Mesenchymal stem cell (in vitro differentiated cells and primary cell): ENCODE results near the gene KCNS1.

Source experiments
- DNase-seq: peaks from one replicate; pipeline ENCODE4 v3.0.0-alpha.2; 2013
- H2AFZ ChIP-seq: one replicate; pipeline ENCODE4 v1.6.1; 2013; ENCODE audit warnings: low read depth, mild to moderate bottlenecking, control low read depth, inconsistent platforms, low read length, moderate library complexity
- H2AK5ac ChIP-seq: 2 replicates; pipeline ENCODE4 v1.6.1; 2013; ENCODE audit warnings: low read length, moderate library complexity, mild to moderate bottlenecking, inconsistent platforms; ENCODE audit not compliant: severe bottlenecking
- H2BK120ac ChIP-seq: one replicate; pipeline ENCODE4 v1.6.1; 2013; ENCODE audit warnings: low read depth, mild to moderate bottlenecking, inconsistent platforms, low read length, moderate library complexity
- H2BK12ac ChIP-seq, 2 experiments: one replicate each; pipeline ENCODE4 v1.6.1; 2013; ENCODE audit warnings: inconsistent platforms in 2 of 2, low read length in 2 of 2, mild to moderate bottlenecking in 2 of 2, moderate library complexity in 2 of 2, control low read depth in 1 of 2
- H2BK15ac ChIP-seq: one replicate; pipeline ENCODE4 v1.6.1; 2013; ENCODE audit warnings: mild to moderate bottlenecking, low read depth, inconsistent platforms; ENCODE audit not compliant: poor library complexity, severe bottlenecking
- H2BK5ac ChIP-seq: 2 replicates; pipeline ENCODE4 v1.6.1; 2013; ENCODE audit warnings: low read depth, mild to moderate bottlenecking, low read length, control low read depth, inconsistent platforms; ENCODE audit not compliant: poor library complexity, severe bottlenecking
- H3K14ac ChIP-seq, 2 experiments: one replicate each; pipeline ENCODE4 v1.6.1; 2013; ENCODE audit warnings: inconsistent platforms in 2 of 2, low read length in 2 of 2, control low read depth in 1 of 2, mild to moderate bottlenecking in 1 of 2, moderate library complexity in 1 of 2
- H3K18ac ChIP-seq, 2 experiments: one replicate each; pipeline ENCODE4 v1.6.1; 2013; ENCODE audit warnings: inconsistent platforms in 2 of 2, low read length in 2 of 2, control low read depth in 1 of 2, low read depth in 1 of 2, mild to moderate bottlenecking in 1 of 2
- H3K23ac ChIP-seq, 2 experiments: one replicate each; pipeline ENCODE4 v1.6.1; 2013; ENCODE audit warnings: inconsistent platforms in 2 of 2, low read length in 2 of 2, mild to moderate bottlenecking in 2 of 2, moderate library complexity in 2 of 2, control low read depth in 1 of 2
- H3K27ac ChIP-seq: 2 replicates; pipeline ENCODE4 v1.5.1; 2013; ENCODE audit warnings: mild to moderate bottlenecking, moderate library complexity, low read length, control low read depth, inconsistent platforms; ENCODE audit not compliant: poor library complexity, severe bottlenecking
- H3K27me3 ChIP-seq, 2 experiments: 2 replicates each; pipeline versions ENCODE4 v1.6.1 to v1.7.0; 2013; ENCODE audit warnings: low read length in 2 of 2, mild to moderate bottlenecking in 2 of 2, moderate library complexity in 2 of 2, control low read depth in 1 of 2, inconsistent platforms in 1 of 2; ENCODE audit not compliant: control insufficient read depth in 1 of 2, insufficient read depth in 1 of 2
- H3K36me3 ChIP-seq, 2 experiments: 2 replicates each; pipeline versions ENCODE4 v1.6.1 to v1.7.0; 2013; ENCODE audit warnings: low read length in 2 of 2, control low read depth in 1 of 2, inconsistent platforms in 1 of 2, low read depth in 1 of 2, mild to moderate bottlenecking in 1 of 2; ENCODE audit not compliant: insufficient read depth in 2 of 2, control insufficient read depth in 1 of 2
- H3K4ac ChIP-seq, 2 experiments: one replicate each; pipeline ENCODE4 v1.6.1; 2013; ENCODE audit warnings: inconsistent platforms in 2 of 2, low read length in 2 of 2, mild to moderate bottlenecking in 2 of 2, moderate library complexity in 2 of 2, control low read depth in 1 of 2, low read depth in 1 of 2
- H3K4me1 ChIP-seq: 2 replicates; pipeline ENCODE4 v1.6.1; 2013; ENCODE audit warnings: low read depth, low read length, control low read depth; ENCODE audit not compliant: control insufficient read depth, insufficient read depth
- H3K4me2 ChIP-seq: 2 replicates; pipeline ENCODE4 v1.6.1; 2013; ENCODE audit warnings: low read length, mild to moderate bottlenecking, inconsistent platforms; ENCODE audit not compliant: poor library complexity, severe bottlenecking
- H3K4me3 ChIP-seq, 2 experiments: 2 replicates each; pipeline versions ENCODE4 v1.5.1 to v1.7.0; 2013; ENCODE audit warnings: low read length in 2 of 2, mild to moderate bottlenecking in 2 of 2, control low read depth in 1 of 2, low read depth in 1 of 2; ENCODE audit not compliant: insufficient read depth in 1 of 2
- H3K79me1 ChIP-seq: replicated peaks from 2 replicates; pipeline ENCODE4 v1.6.1; 2013; ENCODE audit warnings: mild to moderate bottlenecking, control low read depth, low read length, inconsistent platforms; ENCODE audit not compliant: poor library complexity, severe bottlenecking
- H3K9ac ChIP-seq: 2 replicates; pipeline ENCODE4 v1.7.0; 2013; ENCODE audit warnings: mild to moderate bottlenecking, low read length, moderate library complexity
- H3K9me3 ChIP-seq: 2 replicates; pipeline ENCODE4 v1.7.0; 2013; ENCODE audit warnings: mild to moderate bottlenecking, low read length; ENCODE audit not compliant: control insufficient read depth
- H4K8ac ChIP-seq: one replicate; pipeline ENCODE4 v1.6.1; 2013; ENCODE audit warnings: inconsistent platforms, mild to moderate bottlenecking, low read length, moderate library complexity
- H4K91ac ChIP-seq: one replicate; pipeline ENCODE4 v1.6.1; 2013; ENCODE audit warnings: mild to moderate bottlenecking, low read length, inconsistent platforms
- WGBS: methylation state at CpG from one replicate; pipeline ENCODE4 v1.1.7; 2013; ENCODE audit warnings: mixed read lengths; 5-methylcytosine and 5-hydroxymethylcytosine counted together

Gene KCNS1

DNA sequence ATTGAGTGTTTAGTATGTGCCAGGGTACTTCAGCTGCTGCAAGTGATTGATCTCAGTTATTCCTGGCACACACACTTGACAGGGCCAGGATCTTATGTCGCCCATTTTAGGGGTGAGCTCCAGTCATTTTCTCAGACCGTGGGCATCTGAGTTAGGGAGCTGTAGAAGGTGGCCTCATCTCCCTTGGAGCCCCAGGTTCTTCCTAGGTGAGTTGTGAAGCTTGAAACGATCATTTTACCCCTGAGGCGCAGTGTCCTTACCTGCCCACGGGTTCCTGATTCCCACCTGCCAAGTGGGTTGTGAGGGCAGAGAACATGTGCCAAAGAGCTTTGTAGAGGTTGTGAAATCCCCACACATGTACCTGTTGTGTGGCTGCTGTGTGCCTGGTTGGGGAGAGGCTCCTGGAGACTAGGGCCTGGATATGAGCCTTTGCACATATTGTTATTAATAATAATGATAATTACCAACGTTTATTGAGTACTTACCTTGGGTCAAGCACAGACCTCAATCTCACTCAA, 465 bp upstream of the KCNS1 start:
- peak overlapping the region in 1 of 2 experiments; percentile 17 for H3K23ac ChIP-seq
- no peak overlapping the region for H2BK15ac ChIP-seq
- no peak overlapping the region for H3K14ac ChIP-seq
- H2AK5ac ChIP-seq, result no peak overlapping the region
- no peak overlapping the region for H3K9ac ChIP-seq
- H3K36me3 ChIP-seq, result peaks cover 0 to 10% of the 10 kb centered on the region in 2 experiments
- no peak overlapping the region for H4K8ac ChIP-seq
- no peak overlapping the region for H3K18ac ChIP-seq
- WGBS, result 92% methylated on average over 5 of the region's 6 CpGs
- H2BK5ac ChIP-seq, result no peak overlapping the region
- H3K27ac ChIP-seq, result no peak overlapping the region
- H3K4me2 ChIP-seq, result peak overlapping the region; percentile 68
- DNase-seq, result no peak
- H3K9me3 ChIP-seq, result no peaks in the 10 kb centered on the region
- no peak overlapping the region for H3K4ac ChIP-seq
- H2BK12ac ChIP-seq, result no peak overlapping the region
- no peaks in the 10 kb centered on the region for H3K79me1 ChIP-seq
- H4K91ac ChIP-seq, result no peak overlapping the region
- H2BK120ac ChIP-seq, result no peak overlapping the region
- no peak overlapping the region for H3K4me3 ChIP-seq
- H2AFZ ChIP-seq, result no peak overlapping the region
- H3K4me1 ChIP-seq, result peaks cover 19% of the 10 kb centered on the region
- H3K27me3 ChIP-seq, result peaks cover 0 to 54% of the 10 kb centered on the region in 2 experiments

DNA sequence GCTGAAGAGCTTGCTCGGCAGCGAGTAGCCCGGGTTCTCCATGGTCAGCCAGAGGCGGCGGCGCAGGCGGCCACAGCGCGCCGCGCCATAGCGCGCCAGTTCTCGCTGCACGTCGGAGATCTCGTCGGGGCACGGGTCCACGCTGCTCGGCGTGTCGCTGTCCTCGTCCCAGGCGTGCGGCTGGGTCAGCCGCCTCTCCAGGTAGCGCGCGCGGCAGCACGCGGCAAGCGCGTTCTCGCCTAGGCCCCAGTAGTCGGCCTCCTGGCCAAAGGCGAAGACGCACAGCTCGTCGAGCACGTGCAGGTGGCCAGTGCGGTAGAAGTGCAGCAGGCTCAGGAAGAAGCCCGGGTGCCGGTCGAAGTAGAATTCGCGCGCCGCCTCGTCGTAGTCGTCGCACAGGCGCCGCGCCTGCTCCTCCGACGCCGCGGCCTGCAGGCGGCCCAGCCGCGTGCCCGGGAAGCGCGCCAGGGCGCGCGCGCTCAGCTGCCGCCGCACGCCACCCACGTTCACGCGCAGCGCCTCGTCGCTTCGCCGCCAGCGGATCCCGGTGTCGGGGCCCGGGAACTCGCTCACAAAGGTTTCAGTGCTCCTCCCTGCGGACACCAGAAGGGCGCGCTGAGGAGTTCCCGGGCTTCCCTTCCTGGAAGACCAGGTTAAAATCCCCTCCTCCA, 2.7 kb downstream of the KCNS1 start:
- no peak overlapping the region for H3K18ac ChIP-seq
- no peak overlapping the region for H2BK120ac ChIP-seq
- no peak overlapping the region for H3K27ac ChIP-seq
- H2AFZ ChIP-seq, result no peak overlapping the region
- peak overlapping the region in 1 of 2 experiments; percentile 57 for H3K4me3 ChIP-seq
- no peak overlapping the region for H4K91ac ChIP-seq
- H3K9me3 ChIP-seq, result no peaks in the 10 kb centered on the region
- H3K36me3 ChIP-seq, result peaks cover 0 to 10% of the 10 kb centered on the region in 2 experiments
- peaks cover 16% of the 10 kb centered on the region for H3K4me1 ChIP-seq
- H2BK12ac ChIP-seq, result no peak overlapping the region
- H3K27me3 ChIP-seq, result peaks cover 0 to 59% of the 10 kb centered on the region in 2 experiments
- no peak overlapping the region for H3K9ac ChIP-seq
- no peaks in the 10 kb centered on the region for H3K79me1 ChIP-seq
- WGBS, result 76% methylated on average over 62 of the region's 91 CpGs
- no peak for DNase-seq
- H3K23ac ChIP-seq, result peak overlapping the region in 1 of 2 experiments; percentile 63
- H4K8ac ChIP-seq, result no peak overlapping the region
- H2AK5ac ChIP-seq, result no peak overlapping the region
- no peak overlapping the region for H3K14ac ChIP-seq
- no peak overlapping the region for H2BK5ac ChIP-seq
- no peak overlapping the region for H3K4ac ChIP-seq
- peak overlapping the region; percentile 4 for H3K4me2 ChIP-seq
- H2BK15ac ChIP-seq, result no peak overlapping the region

DNA sequence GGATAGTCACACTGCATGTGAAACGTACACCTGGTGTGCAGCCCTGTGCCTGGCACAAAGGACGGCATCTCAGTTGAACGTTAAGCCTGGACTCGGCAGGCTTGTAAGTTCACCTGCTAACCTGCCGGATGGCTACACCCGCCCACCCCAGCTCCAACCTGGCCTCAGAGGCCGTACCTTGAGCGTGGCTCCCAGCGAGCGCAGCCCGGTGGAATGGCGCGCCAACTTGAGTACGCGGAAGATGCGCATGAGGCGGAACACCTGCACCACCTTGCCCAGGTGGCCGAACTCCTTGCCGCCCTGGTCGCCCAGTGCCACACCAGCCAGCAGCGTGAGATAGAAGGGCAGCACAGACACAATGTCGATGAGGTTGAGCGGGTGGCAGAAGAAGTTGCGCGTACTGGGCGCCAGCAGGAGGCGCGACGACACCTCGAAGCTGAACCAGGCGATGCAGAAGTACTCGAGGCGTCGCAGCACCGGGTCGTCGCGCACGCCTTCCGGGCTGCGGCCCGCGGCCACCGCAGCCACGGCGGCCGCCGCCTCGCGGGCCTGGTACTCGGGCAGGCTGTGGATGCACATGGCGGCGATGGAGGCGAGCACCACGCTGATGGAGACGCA, 3.3 kb downstream of the KCNS1 start:
- Histone ChIP-seq H3K79me1 (no peaks in the 10 kb centered on the region), H3K27ac (no peak overlapping the region), H2AK5ac (no peak overlapping the region), H3K9ac (no peak overlapping the region), H3K4me3 (peak overlapping the region in 1 of 2 experiments; percentile 57), H2BK15ac (no peak overlapping the region), H3K23ac (no peak overlapping the region), H3K27me3 (peaks cover 0 to 56% of the 10 kb centered on the region in 2 experiments), H3K4me1 (peaks cover 16% of the 10 kb centered on the region), H2AFZ (no peak overlapping the region), H2BK5ac (no peak overlapping the region), H3K4ac (no peak overlapping the region), H3K14ac (no peak overlapping the region), H3K9me3 (no peaks in the 10 kb centered on the region), H4K91ac (no peak overlapping the region), H3K4me2 (no peak overlapping the region), H2BK12ac (peak overlapping the region in 1 of 2 experiments; percentile 43), H4K8ac (no peak overlapping the region), H3K36me3 (peaks cover 0 to 10% of the 10 kb centered on the region in 2 experiments), H3K18ac (no peak overlapping the region), H2BK120ac (no peak overlapping the region)
- no peak for DNase-seq
- 96% methylated on average over 56 of the region's 56 CpGs for WGBS

DNA sequence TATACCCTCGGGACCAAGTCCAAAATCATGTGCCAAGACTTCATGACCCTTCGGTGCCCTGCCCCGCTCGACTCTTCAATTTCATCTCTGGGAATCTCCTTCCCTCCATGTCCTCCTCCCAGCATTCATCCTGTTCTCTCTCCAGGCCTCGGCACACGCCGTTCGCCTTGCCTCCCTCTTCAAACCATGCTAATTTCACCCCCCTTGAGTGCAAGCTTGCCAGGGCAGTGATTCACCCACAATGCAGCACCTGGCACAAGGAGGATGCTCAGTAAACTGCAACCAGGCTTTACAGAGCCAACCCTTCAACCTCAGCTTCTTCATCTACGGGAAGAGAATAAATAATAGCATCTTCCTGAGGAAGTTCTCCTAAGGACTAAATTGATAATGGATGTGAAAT, 4.1 kb downstream of the KCNS1 start:
- Histone ChIP-seq H3K14ac (no peak overlapping the region), H2BK15ac (no peak overlapping the region), H2BK12ac (no peak overlapping the region), H3K4me2 (no peak overlapping the region), H2BK5ac (no peak overlapping the region), H3K23ac (no peak overlapping the region), H4K8ac (no peak overlapping the region), H3K9ac (no peak overlapping the region), H3K27ac (no peak overlapping the region), H4K91ac (no peak overlapping the region), H3K4ac (no peak overlapping the region), H3K36me3 (peaks cover 0 to 10% of the 10 kb centered on the region in 2 experiments), H3K9me3 (no peaks in the 10 kb centered on the region), H3K79me1 (no peaks in the 10 kb centered on the region), H2AFZ (no peak overlapping the region), H2AK5ac (no peak overlapping the region), H3K4me3 (no peak overlapping the region), H3K4me1 (peaks cover 16% of the 10 kb centered on the region), H2BK120ac (no peak overlapping the region), H3K27me3 (peaks cover 0 to 56% of the 10 kb centered on the region in 2 experiments), H3K18ac (no peak overlapping the region)
- 91% methylated on average over 9 of the region's 9 CpGs for WGBS
- no peak for DNase-seq
